Measurements from ENCODE around the gene CEP104.
A peak's percentile ranks its signal among the peaks of the same experiment; 100 is the strongest.
"Not testable (repeated sequence)": the region's sequence is repeated elsewhere in the genome, so short reads cannot be mapped to it uniquely, and the experiment has no call there.

The CEP104 gene

DNA sequence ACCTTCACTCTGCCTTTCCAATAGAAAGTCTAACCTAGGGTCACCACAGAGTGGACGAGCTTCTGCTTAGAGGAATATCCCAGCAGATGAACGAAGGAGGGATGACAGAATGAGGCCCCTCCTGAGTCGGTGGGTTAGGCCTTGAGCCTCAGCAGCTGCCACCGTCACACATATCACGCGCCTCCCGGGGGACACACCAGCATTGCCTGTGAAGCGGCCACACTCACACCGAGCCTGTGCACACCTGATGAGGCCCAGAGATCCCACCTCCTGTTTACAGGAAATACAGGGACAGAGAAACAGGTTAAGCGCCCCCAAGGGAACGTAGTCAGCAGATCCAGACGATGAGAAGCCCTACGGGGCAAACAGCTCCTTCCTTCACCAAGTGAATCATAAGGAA, 35.6 kb downstream of the CEP104 start:
- peak; percentile 87 for DNase-seq

DNA sequence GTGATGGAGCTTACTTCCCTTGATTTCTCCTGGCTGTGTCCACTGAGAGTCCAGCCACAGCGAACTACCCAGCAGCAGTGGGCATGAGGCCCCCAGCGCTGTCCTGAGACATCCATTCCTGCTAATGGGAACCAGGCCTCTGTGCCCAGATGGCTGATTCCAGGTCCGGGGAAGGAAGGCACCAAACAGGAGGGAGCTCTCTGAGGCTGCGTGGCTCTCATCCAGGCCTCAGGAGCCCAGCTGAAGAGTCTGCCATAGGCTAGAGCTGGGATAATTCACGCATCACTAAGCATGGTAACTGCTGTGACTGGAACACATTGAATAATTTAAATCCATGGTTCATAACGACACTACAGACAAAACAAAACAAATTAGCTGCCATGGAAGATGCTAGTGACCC, 36.0 kb downstream of the CEP104 start:
- DNase-seq = peak; percentile 95

DNA sequence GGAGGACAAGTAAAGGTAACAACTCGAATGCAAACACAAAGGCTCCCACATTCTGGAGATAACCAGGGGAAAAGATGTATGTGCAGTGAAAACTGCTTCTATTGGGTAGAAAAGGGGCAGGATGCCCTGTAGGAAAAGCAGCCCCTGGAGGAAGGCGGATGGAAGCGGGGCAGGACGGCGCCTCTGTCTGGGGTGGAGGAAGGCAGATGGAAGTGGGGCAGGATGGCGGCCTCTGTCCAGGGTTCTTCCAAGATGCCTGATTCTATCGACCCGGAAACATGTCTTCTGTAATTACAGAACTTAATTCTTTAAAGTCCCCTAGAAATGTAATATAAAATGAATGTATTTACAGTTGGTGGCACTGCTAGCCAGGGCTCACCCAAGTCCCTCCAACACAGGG, 36.7 kb downstream of the CEP104 start:
- DNase-seq = no peak

DNA sequence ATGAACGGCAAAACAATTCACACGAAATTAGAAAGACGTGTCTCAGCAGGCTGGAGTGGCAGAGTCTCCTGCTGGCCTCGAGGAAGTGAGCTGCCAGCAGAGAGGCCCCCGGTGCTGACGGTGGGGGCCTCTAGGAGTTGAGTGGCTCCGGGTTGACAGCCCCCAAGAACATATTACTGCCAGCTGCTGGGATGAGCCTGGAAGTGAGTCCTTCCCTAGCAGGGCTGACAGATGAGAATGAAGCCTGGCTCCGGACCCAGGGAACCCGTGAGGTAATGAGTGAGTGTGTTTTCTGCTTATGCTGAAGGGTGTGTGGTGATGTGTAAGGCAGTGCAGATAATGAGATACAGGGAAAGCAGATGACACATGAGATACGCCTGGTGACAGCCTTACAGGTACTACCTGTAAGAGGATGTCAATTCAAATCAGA, 37.2 kb downstream of the CEP104 start:
- peak; percentile 62 for DNase-seq

DNA sequence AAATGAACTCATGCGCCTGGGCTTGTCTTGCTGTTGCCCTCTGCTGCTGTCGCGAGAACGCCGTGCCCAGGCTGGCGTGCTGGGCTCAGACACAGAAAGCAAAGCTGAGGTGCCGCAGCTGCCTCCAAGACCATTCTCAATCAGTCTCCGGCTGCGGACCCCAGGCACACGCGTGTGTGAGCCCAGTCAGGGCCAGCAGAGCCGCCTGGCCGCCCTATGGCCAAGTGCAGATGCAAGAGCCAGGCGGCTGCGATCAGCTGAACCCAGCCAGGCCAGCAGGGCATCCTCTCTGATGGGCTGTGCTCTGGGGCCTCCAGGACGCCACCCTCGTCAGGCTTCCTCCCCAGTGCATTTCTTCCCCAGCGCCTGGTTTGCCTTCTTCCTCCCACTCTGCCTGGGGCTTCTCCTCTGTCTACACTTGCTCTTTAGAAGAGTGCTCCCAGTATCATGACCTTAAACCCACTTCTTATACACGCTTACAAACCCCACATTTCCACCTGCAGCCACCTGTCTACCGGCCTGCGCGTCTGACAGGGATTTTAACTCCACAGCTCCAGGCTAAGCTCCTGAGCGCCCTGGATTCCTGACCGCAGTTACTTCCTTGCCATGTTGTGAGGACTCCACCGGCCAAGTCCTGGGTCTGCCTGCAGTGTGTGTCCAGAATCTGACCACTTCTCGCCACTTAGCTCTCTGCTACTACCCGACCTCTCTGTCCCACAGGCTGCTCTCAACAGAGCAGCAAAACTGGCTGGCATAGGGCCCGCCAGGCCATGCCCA, 39.0 kb downstream of the CEP104 start:
- DNase-seq = no peak

DNA sequence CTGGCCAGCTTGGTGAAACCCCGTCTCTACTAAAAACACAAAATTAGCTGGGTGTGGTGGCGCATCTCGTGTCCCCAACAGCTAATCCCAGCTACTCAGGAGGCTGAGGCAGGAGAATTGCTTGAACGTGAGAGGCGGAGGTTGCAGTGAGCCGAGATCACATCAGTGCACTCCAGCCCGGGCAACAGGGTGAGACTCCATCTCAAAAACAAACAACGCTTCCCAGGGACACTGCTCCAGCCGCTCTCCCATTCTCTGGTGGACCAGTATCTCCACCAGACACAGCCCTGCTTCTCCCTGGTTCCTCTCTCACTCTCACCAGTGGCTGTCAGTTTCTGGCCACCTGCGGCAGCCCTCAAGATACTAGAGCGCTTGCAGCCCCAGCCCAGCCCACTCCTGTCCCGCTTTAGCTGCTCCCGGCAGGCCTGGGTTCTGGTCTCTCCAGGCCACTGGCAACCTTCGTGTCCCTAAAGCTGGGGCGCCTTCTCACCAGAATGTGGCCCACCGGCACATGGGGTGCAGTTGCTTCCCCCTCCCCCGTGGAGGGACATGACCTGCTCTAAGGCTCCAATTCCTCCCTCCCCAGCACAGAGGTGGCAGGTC, 39.8 kb downstream of the CEP104 start:
- DNase-seq = no peak

DNA sequence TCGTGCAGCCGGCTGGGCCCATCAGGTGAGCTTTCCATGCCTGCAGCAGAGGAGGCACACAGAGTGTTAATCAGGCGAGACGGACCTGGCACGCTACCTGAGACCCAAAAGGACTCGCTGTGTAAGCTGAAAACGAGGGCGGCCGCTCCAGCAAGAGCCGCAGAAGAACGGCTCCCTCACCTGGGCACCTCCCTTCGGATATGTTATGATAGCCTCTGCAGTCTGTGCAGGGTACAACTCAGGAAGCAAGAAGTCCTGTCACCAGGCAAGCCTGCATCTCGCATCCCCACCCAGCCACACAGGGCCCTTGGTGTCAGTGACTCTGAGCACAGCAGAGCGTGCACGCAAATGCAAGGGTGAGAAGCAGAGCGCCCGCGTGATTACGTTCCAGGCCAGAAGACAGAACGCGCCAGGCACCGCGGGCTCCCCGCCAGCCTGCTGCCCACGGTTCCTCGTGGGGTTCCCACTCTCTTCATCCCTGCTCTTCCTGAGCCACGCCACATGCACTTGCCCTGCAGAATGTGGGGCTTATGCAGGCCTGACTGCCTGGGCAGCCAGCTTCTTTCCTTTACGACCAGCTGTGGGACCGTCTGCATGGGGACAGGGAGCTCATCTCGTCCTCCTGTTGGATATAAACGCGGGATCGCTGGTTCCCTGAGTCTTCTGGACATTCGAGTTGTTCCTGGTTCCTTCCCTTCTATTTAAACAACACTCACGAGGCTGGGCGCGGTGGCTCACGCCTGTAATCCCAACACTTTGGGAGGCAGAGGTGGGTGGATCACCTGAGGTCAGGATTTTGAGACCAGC, 40.5 kb downstream of the CEP104 start:
- DNase-seq = peak; percentile 75

DNA sequence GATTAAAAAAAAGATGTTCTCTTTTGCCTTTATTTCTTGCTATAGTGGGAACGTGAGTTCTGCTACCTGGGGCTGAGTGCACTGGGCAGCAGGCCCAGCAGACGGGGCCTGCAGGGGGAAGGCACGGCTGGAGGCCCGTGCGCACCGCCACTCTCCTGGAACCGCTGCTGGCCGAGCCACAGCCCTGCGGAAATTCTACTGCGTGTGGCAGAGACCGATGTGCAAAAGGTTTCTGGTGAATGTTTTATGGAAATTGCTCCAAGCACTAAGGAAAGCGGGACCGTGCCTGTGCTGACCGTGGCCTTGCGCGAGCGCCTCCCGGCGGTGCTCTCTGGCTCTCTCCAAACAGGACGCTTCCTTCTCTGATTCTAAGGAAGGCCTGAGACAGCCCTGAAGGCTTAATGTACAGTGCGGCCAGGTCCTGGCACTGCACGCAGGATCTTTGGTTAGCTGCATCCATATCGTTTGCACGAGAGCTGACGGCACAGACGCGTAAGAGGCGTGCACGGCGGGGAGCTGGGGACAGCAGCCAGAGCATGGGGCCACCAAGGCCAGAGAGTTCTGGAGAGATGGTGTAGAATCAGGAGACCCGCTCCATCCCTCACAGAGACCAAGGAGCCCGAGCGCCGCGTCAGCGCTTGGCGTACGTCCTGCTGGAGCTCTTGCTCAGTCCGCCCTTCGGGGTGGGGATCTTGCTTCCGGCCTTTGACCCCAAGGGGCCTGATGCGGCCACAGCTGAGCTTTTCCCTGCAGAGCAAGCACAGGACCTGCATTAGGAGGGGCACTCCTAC, 42.0 kb downstream of the CEP104 start:
- no peak for DNase-seq

DNA sequence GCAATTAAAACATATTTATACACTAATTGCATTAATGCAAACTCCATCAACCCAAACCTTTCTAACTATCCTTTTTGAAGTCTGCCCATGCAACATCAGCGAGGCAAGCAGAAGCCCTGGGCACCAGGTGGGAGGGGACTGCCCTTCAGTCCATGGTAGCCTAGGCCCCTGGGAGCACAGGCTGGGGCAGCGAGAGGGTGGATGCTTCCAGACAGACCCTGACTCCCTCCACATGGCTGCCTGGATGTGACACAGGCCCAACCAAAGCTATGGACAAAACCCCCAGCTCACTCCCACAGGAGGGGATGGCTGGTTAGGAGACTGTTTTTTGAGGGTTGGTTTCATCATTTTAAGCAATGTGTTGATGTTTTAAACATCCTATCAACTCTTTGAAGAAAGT, 42.9 kb downstream of the CEP104 start:
- no peak for DNase-seq

DNA sequence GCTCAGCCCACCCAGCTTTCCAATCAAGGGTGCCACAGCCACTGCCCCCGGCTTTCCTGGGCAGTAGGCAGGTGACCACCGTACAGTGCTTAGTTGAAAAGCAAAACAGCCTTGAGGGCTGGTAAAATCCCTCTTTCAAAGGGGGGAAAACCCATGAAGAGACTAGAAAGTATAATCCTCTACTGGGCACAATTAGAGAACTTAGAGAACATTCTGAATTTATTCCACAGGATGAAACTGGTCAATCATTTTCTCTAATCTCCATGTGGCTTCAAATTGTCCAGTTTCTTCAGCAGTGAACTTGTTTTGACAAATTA, 45.5 kb downstream of the CEP104 start:
- no peak for DNase-seq

DNA sequence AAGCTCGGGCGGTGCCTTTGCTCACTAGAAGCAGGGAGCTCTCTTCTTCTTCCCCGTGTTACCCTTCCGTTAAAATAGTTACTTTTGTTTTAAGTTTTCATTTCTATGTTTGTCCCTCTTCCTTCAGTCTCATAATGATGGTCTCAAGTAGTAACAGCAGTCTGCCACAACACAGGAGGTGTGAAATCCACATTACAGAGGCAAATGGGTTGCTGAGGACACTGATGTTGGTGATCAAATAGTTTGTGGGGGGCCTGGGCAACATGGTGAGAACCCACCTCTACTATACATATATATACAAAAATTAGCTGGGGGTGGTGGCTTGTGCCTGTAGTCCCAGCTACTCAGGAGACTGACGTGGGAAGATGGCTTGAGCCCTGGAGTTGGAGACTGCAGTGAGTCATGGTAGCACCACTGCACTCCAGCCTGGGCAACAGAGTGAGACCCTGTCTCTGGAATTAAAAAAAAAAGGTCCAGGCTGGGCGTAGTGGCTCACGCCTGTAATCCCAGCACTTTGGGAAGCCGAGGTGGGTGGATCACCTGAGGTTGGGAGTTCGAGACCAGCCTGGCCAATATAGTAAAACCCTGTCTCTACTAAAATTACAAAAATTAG, 46.8 kb downstream of the CEP104 start:
- not testable (repeated sequence) for DNase-seq

DNA sequence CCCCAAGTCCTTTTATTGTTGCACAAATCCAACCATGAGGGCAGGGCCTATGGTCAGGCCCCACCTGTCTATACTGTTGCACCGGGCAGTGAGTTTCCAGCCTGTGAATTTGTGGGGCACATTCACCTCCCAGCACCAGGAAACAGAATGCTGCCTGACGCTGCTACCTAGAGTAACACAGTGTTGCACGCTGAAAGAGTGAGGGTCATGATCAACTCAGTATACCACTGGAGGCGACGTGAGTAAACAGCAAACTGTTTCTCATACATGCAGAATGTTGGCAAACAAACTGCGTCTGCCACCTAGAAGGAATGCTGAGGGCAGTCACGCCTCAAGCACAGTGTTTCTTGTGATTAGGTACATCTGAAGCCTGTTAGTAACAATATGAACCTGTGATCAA, 47.3 kb downstream of the CEP104 start:
- no peak for DNase-seq

DNA sequence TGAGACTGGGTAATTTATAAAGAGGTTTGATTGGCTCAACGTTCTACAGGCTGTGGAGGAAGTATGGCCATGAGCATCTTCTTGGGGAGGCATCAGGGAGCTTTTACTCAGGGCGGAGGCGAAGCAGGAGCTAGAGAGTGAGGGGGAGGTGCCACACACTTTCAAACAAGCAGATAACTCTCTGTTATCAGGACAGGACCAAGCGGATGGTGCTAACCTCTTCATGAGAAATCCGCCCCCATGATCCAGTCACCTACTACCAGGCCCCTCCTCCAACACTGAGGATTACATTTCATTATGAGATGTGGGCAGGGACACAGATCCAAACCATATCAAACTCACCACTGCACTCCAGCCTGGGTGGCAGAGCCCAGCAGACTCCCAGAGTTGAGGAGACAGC, 49.2 kb downstream of the CEP104 start:
- DNase-seq = no peak

DNA sequence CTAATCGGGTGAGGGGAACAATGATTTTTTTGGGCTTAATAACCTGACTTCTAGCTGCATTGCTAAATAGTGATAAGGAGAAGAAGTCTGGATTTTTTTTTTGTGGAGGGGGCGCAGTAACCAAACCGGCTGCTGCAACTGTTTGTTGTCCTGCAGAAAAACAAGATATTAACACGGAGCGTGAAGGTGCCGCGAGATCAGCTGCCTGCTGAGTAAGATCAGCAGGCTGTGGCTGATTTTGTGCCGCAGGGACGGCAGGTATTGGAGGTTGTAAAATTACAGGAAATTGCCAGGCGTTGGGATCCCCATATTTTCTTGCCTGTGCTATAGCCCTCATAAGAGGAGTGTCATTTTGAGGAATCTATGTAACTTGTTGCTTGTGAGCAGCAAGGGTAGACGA, 52.0 kb downstream of the CEP104 start:
- no peak for DNase-seq

DNA sequence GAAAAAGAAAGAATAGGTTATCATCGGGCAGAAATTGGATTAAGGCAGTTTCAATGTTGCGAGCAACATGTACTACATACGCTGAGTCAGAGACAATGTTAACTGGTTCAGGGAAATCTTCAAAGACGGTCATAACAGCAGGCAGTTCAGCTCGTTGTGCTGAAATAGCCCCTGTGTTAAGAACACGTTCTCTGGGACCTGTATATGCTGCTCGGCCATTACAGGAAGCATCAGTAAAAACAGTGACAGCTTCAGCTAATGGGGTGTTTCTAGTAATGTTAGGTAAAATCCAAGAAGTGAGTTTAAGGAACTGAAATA, 52.4 kb downstream of the CEP104 start:
- DNase-seq = not testable (repeated sequence)

DNA sequence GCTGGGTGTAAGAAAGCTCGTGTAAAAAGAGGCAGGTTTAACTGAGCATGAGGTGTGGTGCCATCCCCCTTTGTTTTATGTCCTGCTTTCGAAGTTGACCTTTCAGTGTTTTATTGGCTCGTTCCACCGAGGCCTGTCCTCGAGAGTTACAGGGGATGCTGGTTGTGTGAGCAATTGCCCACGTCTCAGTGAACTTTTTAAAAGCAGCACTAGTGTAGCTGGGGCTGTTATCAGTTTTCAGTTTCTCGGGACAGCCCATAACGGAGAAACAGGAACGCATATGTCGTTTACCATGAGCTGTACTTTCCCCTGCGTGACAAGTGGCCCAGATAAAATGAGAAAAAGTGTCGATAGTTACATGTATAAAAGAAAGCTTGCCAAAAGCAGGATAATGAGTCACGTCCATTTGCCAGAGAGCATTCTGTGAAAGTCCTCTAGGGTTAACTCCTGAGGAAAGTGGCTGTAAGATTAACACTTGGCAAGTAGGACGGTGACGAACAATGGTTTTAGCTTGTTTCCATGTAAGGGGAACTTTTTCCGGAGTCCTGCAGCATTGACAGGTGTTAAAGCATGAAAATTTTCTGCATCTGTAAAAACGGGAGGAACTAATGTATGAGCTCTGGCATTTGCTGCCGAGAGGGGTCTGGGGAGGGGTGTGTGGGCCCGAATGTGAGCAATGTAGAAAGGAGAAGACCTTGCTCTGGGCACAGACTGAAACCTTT, 52.9 kb downstream of the CEP104 start:
- DNase-seq = no peak

DNA sequence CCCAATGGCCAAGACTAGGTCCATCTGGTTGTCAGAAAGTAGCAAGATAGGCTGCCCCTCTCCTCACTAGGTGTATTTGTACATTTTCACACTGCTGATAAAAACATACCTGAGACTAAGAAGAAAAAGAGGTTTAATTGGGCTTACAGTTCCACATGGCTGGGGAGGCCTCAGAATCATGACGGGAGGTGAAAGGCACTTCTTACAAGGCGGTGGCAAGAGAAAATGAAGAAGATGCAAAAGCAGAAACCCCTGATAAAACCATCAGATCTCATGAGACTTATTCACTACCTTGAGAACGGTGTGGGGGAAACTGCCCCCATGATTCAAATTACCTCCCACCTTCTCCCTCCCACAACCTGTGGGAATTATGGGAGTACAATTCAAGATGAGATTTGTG, 56.2 kb downstream of the CEP104 start:
- DNase-seq = not testable (repeated sequence)

DNA sequence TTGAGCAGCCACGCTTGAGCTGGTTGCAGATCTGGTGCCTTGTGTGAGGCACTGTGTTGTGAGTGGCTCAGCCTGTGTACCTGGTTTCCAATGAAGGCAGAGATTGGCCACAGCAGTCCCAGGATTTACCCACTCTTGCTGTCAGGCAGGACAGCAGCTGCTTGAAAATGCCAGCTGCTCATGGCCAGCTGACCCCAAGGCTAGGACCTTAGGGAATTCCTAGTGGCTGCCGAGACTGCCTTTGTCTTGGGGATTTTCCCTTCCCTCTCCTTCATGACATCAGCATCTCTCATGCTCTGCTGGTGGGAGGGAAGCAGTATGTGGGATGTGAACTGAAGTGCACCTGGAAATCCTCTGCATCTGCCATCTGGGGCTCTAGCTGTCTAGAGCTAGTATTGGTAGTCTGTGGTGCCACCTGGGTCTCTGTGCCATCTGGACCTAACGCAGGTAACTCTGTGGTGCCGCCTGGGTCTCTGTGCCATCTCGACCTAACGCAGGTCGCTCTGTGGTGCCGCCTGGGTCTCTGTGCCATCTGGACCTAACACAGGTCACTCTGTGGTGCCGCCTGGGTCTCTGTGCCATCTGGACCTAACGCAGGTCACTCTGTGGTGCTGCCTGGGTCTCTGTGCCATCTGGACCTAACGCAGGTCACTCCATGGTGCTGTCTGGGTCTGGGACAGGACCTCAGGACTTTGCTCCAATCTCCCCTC, 56.9 kb downstream of the CEP104 start:
- DNase-seq = peak; percentile 7

DNA sequence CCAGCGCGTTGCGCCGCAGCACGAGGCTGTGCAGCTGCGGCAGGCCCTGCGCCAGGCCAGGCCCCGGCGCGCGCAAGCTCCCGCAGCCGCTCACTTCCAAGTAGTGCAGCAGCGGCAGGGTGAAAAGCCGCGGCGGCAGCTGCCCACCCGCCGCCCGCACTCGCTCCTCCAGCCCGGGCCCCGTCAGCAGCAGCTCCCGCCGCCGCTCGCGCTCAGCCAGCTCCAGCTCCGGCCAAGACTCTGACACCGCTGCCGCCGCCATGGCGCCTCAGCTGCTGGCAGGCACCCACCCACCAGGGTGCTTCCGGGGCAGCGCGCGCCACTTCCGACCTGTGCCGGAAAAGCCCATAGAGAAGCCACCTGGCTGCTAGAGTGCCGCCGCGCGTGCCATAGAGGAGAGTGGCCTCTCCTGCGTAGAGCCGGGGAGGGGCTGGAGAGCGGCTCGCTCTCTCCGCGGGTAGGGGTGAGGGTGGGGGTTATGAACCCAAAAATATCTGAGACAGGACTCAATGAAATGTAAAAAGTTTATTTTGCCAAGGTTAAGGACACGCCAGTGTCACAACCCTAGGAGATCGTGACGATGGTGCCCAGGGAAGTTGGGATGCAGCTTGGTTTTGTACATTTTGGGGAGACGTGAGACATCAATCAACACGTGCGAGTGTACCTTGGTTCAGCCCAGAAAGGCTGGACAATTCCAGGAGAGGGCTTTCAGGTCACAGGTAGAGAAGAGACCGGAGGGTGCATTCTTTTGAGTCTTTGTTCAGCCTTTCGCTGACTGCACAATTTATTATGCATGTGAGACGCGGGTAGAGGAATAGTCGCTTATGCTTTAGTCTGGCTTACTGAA, 60.6 kb downstream of the CEP104 start, which contains the start of gene LRRC47:
LRRC47 (minus strand) TSS at position 284 of the 847 bp plus-strand sequence; CDS start at position 262, 22 bp downstream.
- DNase-seq = peak; percentile 92

DNA sequence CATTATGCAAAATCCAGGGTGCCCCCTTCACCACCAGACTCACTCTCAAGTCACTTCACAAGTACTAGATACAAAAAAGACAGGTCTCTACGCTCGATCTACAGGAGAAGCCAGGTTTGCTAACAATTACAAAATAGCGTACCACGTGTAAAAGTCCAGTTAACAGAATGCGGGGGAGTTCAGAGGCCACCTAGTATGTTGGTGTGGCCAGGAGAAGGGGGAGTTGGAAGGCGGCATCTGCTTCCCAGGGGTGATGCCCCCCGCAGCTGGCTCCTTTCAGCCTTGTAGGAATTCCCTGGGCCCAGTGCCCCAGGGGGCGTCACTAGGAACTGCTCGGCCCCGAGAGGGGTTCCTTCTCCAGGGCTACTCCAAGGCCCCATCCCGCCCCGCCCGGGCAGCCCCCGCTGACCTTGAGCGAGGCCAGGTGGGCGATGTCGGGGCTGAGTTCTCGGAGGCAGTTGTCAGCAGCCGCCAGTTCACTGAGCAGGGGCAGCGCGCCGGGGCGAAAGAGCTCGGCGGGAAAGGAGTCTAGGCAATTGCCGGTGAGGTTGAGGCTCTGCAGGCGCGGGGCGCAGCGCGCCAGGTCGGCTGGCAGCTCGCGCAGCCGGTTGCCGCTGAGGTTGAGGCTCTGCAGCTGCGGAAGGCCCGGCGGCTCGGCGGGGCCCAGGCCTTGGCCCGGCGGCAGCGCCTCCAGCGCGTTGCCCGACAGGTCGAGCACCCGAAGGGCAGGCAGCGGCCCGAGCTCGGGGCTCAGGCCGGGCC, 61.4 kb downstream of the CEP104 start:
- no peak for DNase-seq

All from DMS79 treated with DMSO at 0.1 percent for 48 hours (cell line).